Progenitor cell of endocrine pancreas (in vitro differentiated cells): ENCODE results near the gene HTRA3. TPM values are rescaled to one million over a fixed set of nuclear protein-coding genes. Genes with fewer than 3 reads are reported as not detected.

Experiments
- DNase-seq: peaks from one replicate; pipeline ENCODE4 v3.0.0; 2021; ENCODE audit warnings: low spot score; ENCODE audit not compliant: unreplicated experiment
- H3K27ac Mint-ChIP-seq: 2 replicates; pipeline ENCODE4 v1.8.0; 2021; ENCODE audit warnings: mild to moderate bottlenecking, moderate library complexity, mixed read lengths
- H3K27me3 Mint-ChIP-seq: 2 replicates; pipeline ENCODE4 v1.8.0; 2021; ENCODE audit warnings: mixed read lengths
- H3K36me3 Mint-ChIP-seq: 2 replicates; pipeline ENCODE4 v1.8.0; 2022; ENCODE audit warnings: mixed read lengths; ENCODE audit not compliant: insufficient read depth
- H3K4me1 Mint-ChIP-seq: 2 replicates; pipeline ENCODE4 v1.8.0; 2021; ENCODE audit warnings: low read depth, mixed read lengths
- H3K4me3 Mint-ChIP-seq: 2 replicates; pipeline ENCODE4 v1.8.0; 2021; ENCODE audit warnings: low read depth, mild to moderate bottlenecking, moderate library complexity, mixed read lengths
- H3K9me3 Mint-ChIP-seq: 2 replicates; pipeline ENCODE4 v1.8.0; 2021; ENCODE audit warnings: low read depth, mixed read lengths
- total RNA-seq: library from RNA; stranded (reverse); gene quantifications from 2 replicates; pipeline ENCODE4 v1.2.1, GENCODE V29; 2021
- TF ChIP-seq, protein P1 (sequence below): fragments of 200-600 bp; sonication (generic); IDR thresholded peaks from one replicate; pipeline ENCODE4 v1.5.0; 2021; ENCODE audit warnings: antibody characterized with exemption, mild to moderate bottlenecking; ENCODE audit not compliant: unreplicated experiment

The HTRA3 gene
- total RNA-seq, 1 donor from 2014 or later, result 0.86 TPM

DNA sequence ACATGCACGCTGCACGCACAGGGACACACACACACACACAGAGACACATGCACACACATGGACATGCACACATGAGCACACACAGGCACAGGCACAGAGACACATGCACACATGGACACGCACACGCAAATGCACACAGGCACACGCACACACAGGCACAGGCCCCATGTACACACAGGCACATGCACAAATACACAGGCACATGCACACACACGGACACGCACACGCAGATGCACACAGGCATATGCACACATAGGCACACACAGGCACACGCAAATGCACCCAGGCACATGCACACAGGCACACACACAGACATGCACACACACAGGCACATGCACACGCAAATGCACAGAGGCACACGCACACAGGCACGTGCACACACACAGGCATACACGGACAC, 30.3 kb upstream of the HTRA3 start:
- H3K4me1 Mint-ChIP-seq, result peaks cover 2% of the 10 kb centered on the region

GRCh38 chr4:8239661-8240060, 29.9 kb upstream of the HTRA3 start:
- Mint-ChIP-seq H3K9me3 (no peaks in the 10 kb centered on the region), H3K36me3 (no peaks in the 10 kb centered on the region), H3K4me3 (no peak overlapping the region), H3K27me3 (peaks cover 4% of the 10 kb centered on the region), H3K27ac (no peak overlapping the region), H3K4me1 (peaks cover 2% of the 10 kb centered on the region)
- TF ChIP-seq, protein P1, sequence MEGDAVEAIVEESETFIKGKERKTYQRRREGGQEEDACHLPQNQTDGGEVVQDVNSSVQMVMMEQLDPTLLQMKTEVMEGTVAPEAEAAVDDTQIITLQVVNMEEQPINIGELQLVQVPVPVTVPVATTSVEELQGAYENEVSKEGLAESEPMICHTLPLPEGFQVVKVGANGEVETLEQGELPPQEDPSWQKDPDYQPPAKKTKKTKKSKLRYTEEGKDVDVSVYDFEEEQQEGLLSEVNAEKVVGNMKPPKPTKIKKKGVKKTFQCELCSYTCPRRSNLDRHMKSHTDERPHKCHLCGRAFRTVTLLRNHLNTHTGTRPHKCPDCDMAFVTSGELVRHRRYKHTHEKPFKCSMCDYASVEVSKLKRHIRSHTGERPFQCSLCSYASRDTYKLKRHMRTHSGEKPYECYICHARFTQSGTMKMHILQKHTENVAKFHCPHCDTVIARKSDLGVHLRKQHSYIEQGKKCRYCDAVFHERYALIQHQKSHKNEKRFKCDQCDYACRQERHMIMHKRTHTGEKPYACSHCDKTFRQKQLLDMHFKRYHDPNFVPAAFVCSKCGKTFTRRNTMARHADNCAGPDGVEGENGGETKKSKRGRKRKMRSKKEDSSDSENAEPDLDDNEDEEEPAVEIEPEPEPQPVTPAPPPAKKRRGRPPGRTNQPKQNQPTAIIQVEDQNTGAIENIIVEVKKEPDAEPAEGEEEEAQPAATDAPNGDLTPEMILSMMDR, result no peak
- DNase-seq, result no peak

More for the DNA sequence above, 30.3 kb upstream of the HTRA3 start:
- no peaks in the 10 kb centered on the region for H3K9me3 Mint-ChIP-seq
- TF ChIP-seq, protein P1, result no peak
- no peak overlapping the region for H3K4me3 Mint-ChIP-seq
- no peak overlapping the region for H3K27ac Mint-ChIP-seq
- peaks cover 4% of the 10 kb centered on the region for H3K27me3 Mint-ChIP-seq
- DNase-seq, result no peak
- H3K36me3 Mint-ChIP-seq, result no peaks in the 10 kb centered on the region

DNA sequence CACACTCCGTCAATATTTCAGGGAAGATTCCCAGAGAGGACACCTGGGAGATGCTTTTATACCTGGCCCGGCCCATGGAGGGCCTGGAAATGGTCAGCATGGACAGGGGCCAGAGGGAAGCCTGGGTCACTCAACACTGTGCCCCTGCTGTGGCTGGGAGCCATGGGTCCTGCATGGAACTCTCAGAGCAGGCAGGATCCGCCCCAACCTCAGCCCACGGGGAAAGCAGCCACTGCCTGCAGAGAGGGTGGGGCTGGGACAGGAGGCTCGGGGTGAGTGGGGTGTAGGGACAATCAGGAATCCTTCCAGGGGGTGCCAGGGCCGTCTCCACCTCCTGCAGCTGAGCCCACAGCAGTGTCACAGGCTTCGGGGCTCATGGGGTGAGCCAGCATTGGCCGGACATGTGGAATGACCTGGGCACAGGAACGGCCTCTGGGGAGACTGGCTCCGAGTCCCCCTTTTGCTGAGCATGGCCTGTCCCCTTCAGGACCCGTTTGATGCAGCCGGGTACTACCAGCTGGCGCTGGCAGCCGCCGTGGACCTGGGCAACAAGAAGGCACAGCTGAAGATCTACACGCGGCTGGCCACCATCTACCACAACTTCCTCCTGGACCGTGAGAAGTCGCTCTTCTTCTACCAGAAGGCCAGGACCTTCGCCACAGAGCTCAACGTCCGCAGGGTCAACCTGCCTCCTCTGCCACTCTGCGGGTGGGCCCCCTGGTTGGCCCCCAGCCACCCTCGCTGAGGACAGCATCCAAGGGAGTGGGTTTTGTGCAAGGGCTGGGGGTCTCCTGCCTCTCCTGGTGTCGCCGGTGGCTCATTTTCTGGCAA, 29.1 kb upstream of the HTRA3 start:
- no peak for DNase-seq
- Mint-ChIP-seq H3K36me3 (no peaks in the 10 kb centered on the region), H3K4me1 (peaks cover 2% of the 10 kb centered on the region), H3K9me3 (no peaks in the 10 kb centered on the region), H3K27ac (no peak overlapping the region), H3K27me3 (peaks cover 4% of the 10 kb centered on the region), H3K4me3 (no peak overlapping the region)
- TF ChIP-seq, protein P1, result no peak

- Mint-ChIP-seq H3K9me3 (no peaks in the 10 kb centered on the region), H3K4me3 (no peak overlapping the region), H3K27ac (no peak overlapping the region), H3K4me1 (peaks cover 2% of the 10 kb centered on the region), H3K36me3 (no peaks in the 10 kb centered on the region), H3K27me3 (peaks cover 4% of the 10 kb centered on the region)
- TF ChIP-seq, protein P1, result no peak
- no peak for DNase-seq
Measured at GRCh38 chr4:8241211-8241779, 28.3 kb upstream of the HTRA3 start.

GRCh38 chr4:8241895-8242696, 27.5 kb upstream of the HTRA3 start:
- no peak overlapping the region for H3K27ac Mint-ChIP-seq
- DNase-seq, result peak; percentile 96

More at GRCh38 chr4:8241895-8242696, 27.5 kb upstream of the HTRA3 start:
- Mint-ChIP-seq H3K27me3 (peaks cover 4% of the 10 kb centered on the region), H3K9me3 (no peaks in the 10 kb centered on the region), H3K36me3 (no peaks in the 10 kb centered on the region), H3K4me3 (no peak overlapping the region), H3K4me1 (peaks cover 6% of the 10 kb centered on the region)
- TF ChIP-seq, protein P1, result peak; percentile 97
